IPS DF 19.7 (cell line): ENCODE data around the gene SGSM2.

Source experiments
- DNase-seq: peaks from one replicate; pipeline ENCODE4 v3.0.0-alpha.2; 2013; ENCODE audit warnings: low read depth, low spot score

SGSM2 gene

GRCh38 chr17:2335726-2336214 is 1.5 kb upstream of the SGSM2 start:
- no peak for DNase-seq

- DNase-seq = peak; percentile 54
Measured at GRCh38 chr17:2336215-2336851, 968 bp upstream of the SGSM2 start, which contains the start of gene TSR1. TSR1 (minus strand) TSS chr17:2336457; CDS start chr17:2336427, 30 bp downstream.

- no peak for DNase-seq
Measured at GRCh38 chr17:2337544-2338314, 428 bp downstream of the SGSM2 start.

- DNase-seq = no peak
Measured at GRCh38 chr17:2338315-2338657, 985 bp downstream of the SGSM2 start.

- DNase-seq = no peak
Measured at GRCh38 chr17:2343421-2343820, 6.1 kb downstream of the SGSM2 start.

- no peak for DNase-seq
Measured at GRCh38 chr17:2344528-2344927, 7.2 kb downstream of the SGSM2 start.

GRCh38 chr17:2346475-2346874 is 9.2 kb downstream of the SGSM2 start:
- DNase-seq = no peak

- peak; percentile 100 for DNase-seq
Measured at GRCh38 chr17:2347805-2348685, 10.7 kb downstream of the SGSM2 start.

GRCh38 chr17:2351269-2351668 is 14.0 kb downstream of the SGSM2 start:
- DNase-seq = no peak

- no peak for DNase-seq
Measured at GRCh38 chr17:2354311-2354710, 17.0 kb downstream of the SGSM2 start.

GRCh38 chr17:2357237-2357636 is 19.9 kb downstream of the SGSM2 start:
- DNase-seq = no peak

GRCh38 chr17:2357931-2358434 is 20.7 kb downstream of the SGSM2 start:
- DNase-seq = no peak

- no peak for DNase-seq
Measured at GRCh38 chr17:2361010-2361760, 23.9 kb downstream of the SGSM2 start.

GRCh38 chr17:2362016-2362415 is 24.7 kb downstream of the SGSM2 start:
- DNase-seq = no peak

GRCh38 chr17:2362416-2362815 is 25.1 kb downstream of the SGSM2 start:
- no peak for DNase-seq

GRCh38 chr17:2362881-2363280 is 25.6 kb downstream of the SGSM2 start:
- no peak for DNase-seq

GRCh38 chr17:2363318-2363717 is 26.0 kb downstream of the SGSM2 start:
- DNase-seq = no peak

- no peak for DNase-seq
Measured at GRCh38 chr17:2363851-2364762, 26.8 kb downstream of the SGSM2 start.

- no peak for DNase-seq
Measured at GRCh38 chr17:2364763-2365116, 27.4 kb downstream of the SGSM2 start.

GRCh38 chr17:2365132-2365531 is 27.8 kb downstream of the SGSM2 start:
- no peak for DNase-seq
